Activated CD4-positive, alpha-beta T cell treated with anti-CD3 and anti-CD28 coated beads for 48 hours (primary cell): ENCODE results near the gene PDE9A.
"Not testable (repeated sequence)": the region's sequence is repeated elsewhere in the genome, so short reads cannot be mapped to it uniquely, and the experiment has no call there.

Experiments
- DNase-seq: peaks from one replicate; pipeline ENCODE4 v3.0.0-alpha.2; 2020

The PDE9A gene

DNA sequence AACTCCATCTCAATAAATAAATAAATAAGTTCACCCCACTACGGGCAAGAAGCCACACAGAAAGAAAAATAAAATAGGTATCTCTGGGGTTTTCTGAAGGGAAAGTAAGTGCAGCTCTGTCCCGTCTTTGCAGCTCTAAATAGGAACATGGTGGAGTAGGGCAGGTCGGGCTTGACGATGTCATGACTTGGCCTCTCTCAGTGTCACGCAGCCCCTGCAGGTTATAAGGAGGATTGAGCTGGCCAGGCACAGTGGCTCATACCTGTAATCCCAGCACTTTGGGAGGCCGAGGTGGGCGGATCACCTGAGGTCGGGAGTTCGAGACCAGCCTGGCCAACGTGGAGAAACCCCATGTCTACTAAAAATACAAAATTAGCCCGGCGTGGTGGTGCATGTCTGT, 67.1 kb downstream of the PDE9A start:
- not testable (repeated sequence) for DNase-seq

GRCh38 chr21:42721341-42721824, 68.0 kb downstream of the PDE9A start:
- DNase-seq: no peak

- no peak for DNase-seq
Measured at GRCh38 chr21:42722153-42722552, 68.7 kb downstream of the PDE9A start.

DNA sequence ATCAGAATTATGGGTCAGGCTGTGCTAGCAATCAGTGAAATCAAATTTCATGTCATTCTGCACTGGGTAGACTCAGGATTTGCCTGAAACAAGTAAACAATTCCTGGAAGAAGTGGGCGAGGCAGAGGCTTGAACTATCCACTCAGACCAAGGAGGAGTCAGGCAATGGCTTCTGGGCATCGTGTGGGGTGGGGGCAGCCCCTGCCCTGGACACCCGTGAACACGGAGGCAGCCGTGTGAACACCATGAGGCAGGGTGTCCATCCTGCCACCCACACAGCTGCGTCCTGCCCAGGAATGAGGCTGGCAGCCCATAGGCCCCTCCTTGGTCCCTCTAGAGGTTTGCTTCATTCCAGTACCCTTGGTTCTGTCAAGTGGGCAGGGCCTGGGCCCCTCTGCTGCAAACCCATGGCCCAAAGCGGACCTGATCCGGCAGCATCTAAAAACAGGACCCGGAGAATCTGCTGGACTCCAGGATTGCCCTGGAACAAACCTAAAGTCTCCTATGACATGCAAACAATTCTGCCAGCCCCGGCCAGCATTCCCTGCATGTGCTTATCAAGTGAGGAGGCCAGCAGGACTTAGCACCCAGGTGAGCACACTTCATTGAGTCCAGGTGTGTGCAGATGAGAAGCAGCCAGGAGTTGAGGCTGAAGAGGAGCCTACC, 69.5 kb downstream of the PDE9A start:
- no peak for DNase-seq

DNA sequence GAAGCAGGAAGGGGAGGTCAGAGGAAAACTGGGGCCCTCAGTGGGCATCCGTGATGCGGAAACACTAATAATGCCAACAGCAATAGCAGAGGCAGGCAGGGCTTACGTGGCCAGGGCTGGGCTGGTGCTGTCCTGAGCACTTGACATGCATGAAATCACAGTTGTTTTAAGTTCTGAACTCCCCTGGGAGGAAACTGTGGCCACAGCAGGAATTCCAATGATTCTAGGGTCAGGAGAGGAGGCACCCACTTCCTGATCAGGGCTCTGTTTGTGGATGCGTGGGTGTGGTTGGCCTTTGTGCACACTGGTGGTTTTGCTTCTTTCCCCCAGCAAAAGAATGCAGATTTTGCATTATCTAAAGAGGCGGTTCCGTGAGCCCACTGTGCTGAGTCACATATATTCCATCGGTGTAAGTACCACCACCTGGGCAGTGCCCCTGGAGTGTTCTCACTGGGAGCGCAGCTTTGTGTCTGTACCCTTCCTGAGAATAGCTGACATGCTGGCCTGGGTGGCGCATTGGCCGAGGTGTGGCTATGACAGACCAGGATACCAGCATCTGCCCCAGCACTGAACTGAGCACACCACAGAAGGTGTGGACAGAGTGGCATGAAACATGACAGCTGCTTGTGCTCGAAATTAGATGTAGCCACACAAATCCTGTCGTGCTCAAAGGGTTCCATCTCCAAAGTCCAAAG, 71.0 kb downstream of the PDE9A start:
- no peak for DNase-seq

GRCh38 chr21:42725416-42725930, 72.1 kb downstream of the PDE9A start:
- DNase-seq: no peak

GRCh38 chr21:42731264-42732032, 78.0 kb downstream of the PDE9A start:
- no peak for DNase-seq

DNA sequence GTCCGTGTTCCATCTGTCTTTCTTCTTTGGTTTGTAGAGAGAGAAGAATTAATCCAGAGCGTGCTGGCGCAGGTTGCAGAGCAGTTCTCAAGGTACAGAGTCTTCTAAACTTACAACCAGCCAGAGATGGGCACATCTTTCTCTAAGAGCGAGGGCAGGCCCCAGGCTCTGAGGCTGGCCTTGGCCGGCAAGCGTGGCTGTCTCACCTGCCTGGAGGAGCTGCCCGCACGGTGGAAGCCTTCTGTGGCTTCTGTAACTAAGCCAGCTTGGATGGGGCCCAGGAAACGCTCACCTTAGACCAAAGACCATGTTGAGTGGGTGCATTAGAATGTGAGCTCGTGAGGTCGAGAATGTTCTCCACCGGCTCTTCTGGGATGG, 78.6 kb downstream of the PDE9A start:
- no peak for DNase-seq

GRCh38 chr21:42733037-42733627, 79.7 kb downstream of the PDE9A start:
- DNase-seq: no peak

DNA sequence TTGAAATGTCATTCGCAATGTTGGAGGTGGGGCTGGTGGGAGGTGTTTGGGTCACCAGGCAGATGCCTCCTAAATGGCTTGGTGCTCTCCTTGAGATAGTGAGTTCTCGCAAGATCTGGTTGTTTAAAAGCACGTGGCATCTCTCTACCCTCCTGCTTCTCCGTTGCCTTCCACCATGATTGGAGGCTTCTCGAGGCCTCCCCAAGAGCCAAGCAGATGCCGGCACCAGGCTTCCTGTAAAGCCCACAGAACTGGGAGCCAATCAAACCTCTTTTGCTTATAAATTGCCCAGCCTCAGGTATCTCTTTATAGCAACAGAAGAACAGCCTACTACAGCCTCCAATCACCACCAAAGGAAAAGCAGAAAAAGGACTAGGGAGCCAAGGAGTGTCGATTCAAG, 80.5 kb downstream of the PDE9A start:
- DNase-seq: no peak

DNA sequence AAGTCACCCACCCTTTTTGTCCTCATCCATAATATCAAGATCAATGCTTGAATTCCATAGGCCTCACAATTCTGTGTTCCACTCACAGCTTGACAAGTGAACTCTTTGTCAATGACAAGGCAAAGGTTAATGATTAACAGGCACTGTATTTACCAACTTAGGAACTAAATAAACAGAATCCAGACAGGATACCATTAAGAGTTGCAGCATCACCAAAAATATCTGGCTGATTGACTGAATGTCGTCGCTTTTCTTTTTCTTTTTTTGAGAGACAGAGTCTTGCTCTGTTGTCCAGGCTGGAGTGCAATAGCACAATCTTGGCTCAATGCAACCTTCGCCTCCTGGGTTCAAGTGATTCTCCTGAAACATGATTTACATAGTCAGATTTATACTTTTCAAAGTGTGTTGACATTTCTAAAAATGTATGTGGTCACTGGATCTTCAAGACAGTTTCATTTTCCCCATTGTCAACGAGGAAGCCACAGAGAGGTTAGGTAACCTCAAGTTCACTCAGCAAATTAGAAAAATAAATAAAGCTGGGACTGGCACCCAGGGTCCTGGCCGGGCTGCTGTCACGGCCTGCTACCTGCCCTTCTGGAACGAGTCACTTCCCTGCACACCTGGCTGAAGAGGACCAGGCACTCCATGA, 81.0 kb downstream of the PDE9A start:
- DNase-seq: no peak

DNA sequence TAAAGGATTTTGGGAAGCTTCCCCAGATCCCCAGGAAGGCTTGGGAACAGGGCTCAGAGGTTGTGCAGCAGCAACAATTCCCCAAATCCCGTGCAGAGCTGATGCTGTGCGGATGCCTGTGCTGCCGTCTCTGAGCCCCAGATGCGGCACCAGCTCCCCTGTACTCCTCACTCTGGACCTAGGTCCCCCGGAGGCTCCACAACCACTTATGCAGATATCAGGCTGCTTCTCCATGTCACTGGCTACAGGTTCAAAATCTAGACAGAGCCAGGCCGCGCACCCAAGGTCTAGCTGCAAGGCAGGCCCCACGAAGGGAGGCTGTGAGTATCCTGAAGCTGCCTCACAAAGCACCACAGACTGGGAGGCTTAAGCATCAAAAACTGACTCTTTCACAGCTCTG, 81.6 kb downstream of the PDE9A start:
- no peak for DNase-seq

- no peak for DNase-seq
Measured at GRCh38 chr21:42735944-42736343, 82.5 kb downstream of the PDE9A start.

DNA sequence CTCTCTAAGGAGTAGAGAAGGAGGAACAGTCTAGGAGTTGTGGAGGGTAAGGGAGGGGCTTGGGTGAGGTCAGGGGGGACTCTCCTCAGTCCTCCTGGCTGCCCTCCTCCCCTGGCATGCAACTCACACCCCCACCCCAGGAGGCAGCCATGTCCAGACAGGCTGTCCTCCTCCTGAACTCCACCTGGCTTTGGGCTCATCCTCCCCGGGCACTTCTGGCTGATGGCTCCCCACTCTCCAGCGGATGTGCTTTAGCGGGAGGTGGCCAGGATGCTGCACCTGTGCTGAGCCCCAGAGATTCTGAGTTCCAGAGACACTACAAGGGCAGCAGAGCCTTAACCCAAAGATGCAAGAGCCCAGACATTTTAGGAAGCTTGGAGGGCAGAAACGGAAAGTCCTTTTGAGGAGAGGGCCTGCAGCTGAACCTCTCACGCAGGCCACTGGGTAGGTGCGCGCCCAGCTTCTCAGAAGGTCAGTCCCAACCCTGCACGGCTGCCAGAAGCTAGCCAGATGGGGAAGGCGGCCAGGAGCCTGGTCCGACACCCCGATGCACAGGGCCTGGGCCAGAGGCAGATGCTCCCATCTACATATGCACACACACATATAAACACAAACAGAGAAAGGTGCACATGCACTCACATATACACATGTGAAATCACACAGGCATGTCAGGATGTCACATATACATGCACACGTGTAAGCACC, 83.4 kb downstream of the PDE9A start:
- DNase-seq: no peak

GRCh38 chr21:42737951-42738590, 84.7 kb downstream of the PDE9A start:
- DNase-seq: no peak

DNA sequence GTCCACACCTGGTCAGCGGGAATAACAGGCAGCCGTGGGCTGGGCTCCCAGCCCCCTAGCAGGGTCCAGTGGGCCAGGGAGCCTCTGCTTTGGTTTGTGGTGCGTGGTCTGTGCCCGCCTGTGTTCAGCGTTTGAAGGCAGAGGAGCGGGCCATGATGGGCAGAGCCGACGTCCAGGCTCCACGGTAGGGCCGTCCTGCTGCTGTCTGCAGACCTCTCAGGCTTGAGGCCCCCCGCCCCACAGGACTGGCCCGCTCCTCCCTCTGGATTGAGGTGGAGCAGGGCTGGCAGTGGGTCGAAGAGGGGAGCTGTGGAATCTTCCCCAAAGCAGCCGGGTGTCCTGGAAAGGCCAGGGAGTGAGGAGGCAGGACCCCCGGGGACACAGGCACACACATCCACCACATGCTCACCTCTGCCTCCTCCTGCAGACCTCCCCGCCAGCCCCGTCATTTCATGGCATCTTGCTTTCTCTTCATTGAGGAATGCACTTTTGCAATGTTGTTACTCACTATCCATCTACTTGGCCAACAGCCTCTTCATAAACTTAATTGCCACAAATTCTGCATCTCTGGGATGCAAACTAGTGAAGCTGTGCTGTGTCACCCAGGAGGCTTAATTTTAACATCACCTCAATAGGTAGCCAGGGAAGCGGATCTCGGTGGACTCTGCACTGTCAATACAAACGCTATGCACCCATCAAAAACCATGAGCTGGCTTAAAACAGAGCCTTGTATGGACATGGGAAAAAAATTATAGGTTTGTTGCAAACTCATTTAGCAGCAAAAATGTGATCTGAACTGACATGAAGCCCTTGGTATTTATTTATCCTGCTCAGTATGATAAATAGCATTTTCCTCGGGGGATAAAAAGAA, 85.9 kb downstream of the PDE9A start:
- no peak for DNase-seq

DNA sequence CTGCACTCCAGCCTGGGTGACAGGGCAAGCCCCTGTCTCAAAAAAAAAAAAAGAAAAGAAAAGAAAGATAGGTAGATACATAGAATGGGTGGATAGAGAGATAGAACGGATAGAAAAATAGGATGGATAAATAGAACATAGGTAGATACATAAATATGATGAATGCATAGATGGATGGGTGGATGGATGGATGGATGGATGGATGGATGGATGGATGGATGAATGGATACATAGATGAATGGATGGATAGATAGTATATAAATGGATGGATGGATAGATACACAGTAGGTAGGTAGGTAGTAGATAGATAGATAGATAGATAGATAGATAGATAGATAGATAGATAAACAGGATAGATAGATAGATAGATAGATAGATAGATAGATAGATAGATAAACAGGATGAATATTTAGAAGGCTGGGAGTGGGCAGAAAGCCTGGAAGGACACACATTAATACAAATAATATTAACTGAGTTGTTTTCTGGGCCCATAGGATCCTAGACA, 87.0 kb downstream of the PDE9A start:
- DNase-seq: no peak

- DNase-seq: no peak
Measured at GRCh38 chr21:42741066-42741465, 87.6 kb downstream of the PDE9A start.

GRCh38 chr21:42744520-42745445, 91.4 kb downstream of the PDE9A start:
- DNase-seq: no peak
